CD4-positive, alpha-beta T cell treated with Interferon gamma for 1 hour (primary cell): ENCODE measurements around the gene LYRM9.
"Not testable (repeated sequence)": the region's sequence is repeated elsewhere in the genome, so short reads cannot be mapped to it uniquely, and the experiment has no call there.

ENCODE experiments used
- DNase-seq: peaks from one replicate; pipeline ENCODE4 v3.0.0-alpha.2; 2020

LYRM9 gene

DNA sequence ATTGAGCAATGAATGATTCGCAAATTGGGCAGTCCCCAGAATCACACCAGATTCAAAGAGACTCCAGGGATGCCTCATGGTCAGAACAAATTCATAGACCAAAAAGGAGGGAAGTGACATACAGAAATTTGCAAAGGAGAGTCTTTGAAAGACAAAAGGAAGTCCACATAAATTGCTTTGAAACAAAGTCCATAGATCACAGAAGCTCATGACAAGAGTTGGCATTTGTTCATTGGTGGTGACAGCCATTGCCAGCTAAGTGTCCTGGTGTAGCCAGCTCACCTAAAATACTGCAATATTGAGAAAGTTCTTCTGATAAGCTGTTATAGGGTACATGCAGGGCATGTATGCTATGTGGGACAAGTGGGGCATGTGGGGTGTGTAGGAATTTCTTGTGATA lies 55.4 kb downstream of the LYRM9 start:
- DNase-seq = not testable (repeated sequence)

DNA sequence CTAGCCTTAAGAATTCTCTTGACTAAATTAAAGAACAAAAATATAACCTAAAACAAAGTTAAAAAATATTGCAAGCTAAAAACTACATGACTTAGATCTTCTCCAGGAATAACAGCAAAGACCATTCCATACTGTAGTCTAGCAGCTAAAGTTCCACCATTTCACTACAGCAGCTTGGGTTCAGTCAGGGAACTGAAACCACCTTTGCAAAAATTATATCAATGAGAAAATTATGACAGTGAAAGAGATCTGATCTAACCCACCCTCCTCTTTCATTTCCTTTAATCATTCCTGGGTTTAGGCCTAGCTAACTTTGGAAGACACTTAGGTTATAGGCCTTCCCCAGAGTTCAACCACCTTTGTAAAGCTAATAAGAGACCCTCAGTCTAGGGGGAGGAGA lies 56.5 kb downstream of the LYRM9 start:
- DNase-seq = no peak

DNA sequence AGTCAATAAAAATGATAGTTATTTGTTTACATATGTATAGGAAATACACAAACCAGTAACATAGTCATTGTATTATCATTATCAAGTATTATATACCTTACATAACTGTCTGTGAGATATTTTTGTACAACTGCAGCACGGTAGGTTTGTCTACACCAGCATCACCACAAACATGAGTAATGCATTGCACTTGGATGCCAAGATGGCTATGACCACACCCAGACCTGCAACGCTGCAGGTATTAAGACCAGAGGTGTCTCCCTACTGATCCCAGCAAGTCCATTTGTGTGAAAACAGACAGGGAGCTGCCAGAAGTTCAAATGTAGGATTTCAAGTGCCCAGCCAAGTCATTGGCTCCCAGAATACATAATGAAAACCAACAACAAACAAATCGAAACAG lies 58.6 kb downstream of the LYRM9 start:
- DNase-seq = no peak

- no peak for DNase-seq
Observed at GRCh38 chr17:27832831-27833230, 60.3 kb downstream of the LYRM9 start.

DNA sequence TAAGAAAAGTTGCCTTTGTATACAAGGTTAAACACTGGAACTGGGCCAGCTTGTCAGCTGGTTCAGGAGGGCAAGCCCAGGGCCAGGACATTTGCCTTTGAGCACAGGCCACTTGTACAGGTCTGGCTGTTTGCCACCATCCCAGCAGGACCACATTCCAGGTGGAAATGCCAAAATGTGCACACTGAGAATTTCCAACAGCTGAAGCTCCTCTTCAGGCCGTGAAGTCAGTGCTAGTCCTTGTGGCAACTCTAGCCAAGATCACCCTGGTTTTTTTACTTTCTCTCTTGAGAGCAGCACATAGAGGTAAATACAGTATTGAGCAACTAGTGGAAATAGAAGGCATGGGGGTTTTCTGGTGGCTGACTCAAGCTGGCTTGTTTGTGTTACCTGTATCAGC lies 63.3 kb downstream of the LYRM9 start:
- not testable (repeated sequence) for DNase-seq

DNA sequence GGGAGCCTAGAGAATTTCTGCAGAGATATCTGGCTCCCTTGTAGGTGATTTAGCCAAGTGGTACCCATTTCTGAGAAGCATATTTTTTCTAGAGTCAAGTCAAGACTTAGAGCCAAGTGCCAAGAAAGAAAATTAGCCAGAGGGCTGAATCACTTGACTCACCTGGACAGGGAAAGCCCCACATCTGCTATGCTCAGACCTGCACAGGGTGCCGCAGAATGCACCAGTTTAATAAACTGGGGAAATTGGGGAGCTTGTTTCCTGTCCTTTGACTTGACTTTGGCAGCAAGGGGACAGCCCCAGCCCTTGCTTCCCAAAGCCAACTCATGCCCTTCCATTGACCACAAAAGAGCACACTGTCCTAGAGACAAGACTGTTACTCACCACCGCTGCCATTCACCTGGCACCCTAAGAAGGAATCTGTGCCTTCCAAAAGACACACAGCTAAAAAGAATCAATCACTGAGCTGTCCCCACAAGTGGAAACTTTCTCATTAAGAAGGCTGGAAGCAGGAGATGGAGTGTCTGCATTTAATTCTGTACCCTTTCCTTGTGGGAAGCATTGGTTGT lies 63.9 kb downstream of the LYRM9 start:
- not testable (repeated sequence) for DNase-seq
